Suprapubic skin (tissue), 4 donors: ENCODE results near the gene FZD1. TPM values are rescaled to one million over a fixed set of nuclear protein-coding genes. Genes with fewer than 3 reads are reported as not detected.

Source experiments
- DNase-seq, 2 donors: peaks; one replicate each; pipeline ENCODE4 v3.0.0-alpha.2; 2019; ENCODE audit warnings: low spot score in 2 of 2
- H3K27ac ChIP-seq: fragments of 200-600 bp; sonication (generic); one replicate; pipeline ENCODE4 v1.5.1; 2019
- H3K27me3 ChIP-seq: fragments of 200-600 bp; sonication (generic); one replicate; pipeline ENCODE4 v1.5.1; 2019
- H3K36me3 ChIP-seq: fragments of 200-600 bp; sonication (generic); one replicate; pipeline ENCODE4 v1.5.1; 2019
- H3K4me1 ChIP-seq: fragments of 200-600 bp; sonication (generic); one replicate; pipeline ENCODE4 v1.5.1; 2019
- H3K4me3 ChIP-seq: fragments of 200-600 bp; sonication (generic); one replicate; pipeline ENCODE4 v1.5.1; 2019; ENCODE audit warnings: mild to moderate bottlenecking
- H3K9me3 ChIP-seq: fragments of 200-600 bp; sonication (generic); one replicate; pipeline ENCODE4 v1.5.1; 2019
- CTCF ChIP-seq, 2 donors: fragments of 200-600 bp in 1 of 2; fragments of 450-650 bp in 1 of 2; sonication (generic) in 1 of 2; IDR thresholded peaks; one replicate each; pipeline ENCODE4 v1.5.1; 2016 to 2019; ENCODE audit warnings: antibody characterized with exemption in 2 of 2, mild to moderate bottlenecking in 1 of 2, moderate library complexity in 1 of 2
- EP300 ChIP-seq: sonication (generic); formaldehyde crosslinking; IDR thresholded peaks from one replicate; pipeline ENCODE4 v1.6.1; 2017; ENCODE audit warnings: antibody characterized with exemption
- POLR2A ChIP-seq, 2 donors: fragments of 450-650 bp; IDR thresholded peaks; one replicate each; pipeline ENCODE4 v1.6.1; 2017; ENCODE audit warnings: antibody characterized with exemption in 2 of 2, mild to moderate bottlenecking in 2 of 2, moderate library complexity in 2 of 2
- POLR2AphosphoS5 ChIP-seq, 3 donors: sonication (generic); formaldehyde crosslinking; IDR thresholded peaks; one replicate each; pipeline ENCODE4 v1.6.1; 2017; ENCODE audit warnings: antibody characterized with exemption in 3 of 3
- WGBS: methylation state at CpG from one replicate; pipeline ENCODE4 v1.1.5; 2018; 5-methylcytosine and 5-hydroxymethylcytosine counted together
- total RNA-seq, 4 donors: library from RNA; depleted of rRNA; stranded (reverse); fragments of >200 nt; gene quantifications; one replicate each; pipeline ENCODE4 v1.1.0, GENCODE V29; 2016

FZD1 gene
- total RNA-seq, 4 donors from 2014 or later, result 23.1 to 43.4 (median 34.9) TPM

- Histone ChIP-seq H3K36me3 (no peaks in the 10 kb centered on the region), H3K27me3 (no peaks in the 10 kb centered on the region), H3K4me3 (no peak overlapping the region), H3K27ac (no peak overlapping the region), H3K4me1 (peaks cover 7% of the 10 kb centered on the region), H3K9me3 (no peaks in the 10 kb centered on the region)
- WGBS, result 78% methylated on average over 1 of the region's 1 CpG
- no peak for DNase-seq
- TF ChIP-seq POLR2A (IDR thresholded peaks at IDR 0.05) (no peak), POLR2AphosphoS5 (IDR thresholded peaks at IDR 0.05) (no peak), CTCF (IDR thresholded peaks at IDR 0.05) (no peak), EP300 (no peak)
These were observed 27.7 kb downstream of the FZD1 start for GRCh38 chr7:91291902-91292301.

- no peak for TF ChIP-seq EP300
- no peak for TF ChIP-seq POLR2A (IDR thresholded peaks at IDR 0.05)
- no peak for TF ChIP-seq POLR2AphosphoS5 (IDR thresholded peaks at IDR 0.05)
- no peak for TF ChIP-seq CTCF (IDR thresholded peaks at IDR 0.05)
- Histone ChIP-seq H3K9me3 (no peaks in the 10 kb centered on the region), H3K36me3 (no peaks in the 10 kb centered on the region), H3K27ac (no peak overlapping the region), H3K4me1 (peaks cover 7% of the 10 kb centered on the region), H3K27me3 (no peaks in the 10 kb centered on the region), H3K4me3 (no peak overlapping the region)
- DNase-seq, result no peak
- WGBS, result 88% methylated on average over 1 of the region's 1 CpG
These were observed 28.3 kb downstream of the FZD1 start for GRCh38 chr7:91292506-91292905.

- Histone ChIP-seq H3K4me3 (no peak overlapping the region), H3K27me3 (no peaks in the 10 kb centered on the region), H3K9me3 (no peaks in the 10 kb centered on the region), H3K36me3 (no peaks in the 10 kb centered on the region), H3K27ac (no peak overlapping the region), H3K4me1 (peaks cover under 1% of the 10 kb centered on the region)
- no peak for DNase-seq
- TF ChIP-seq EP300 (no peak), CTCF (IDR thresholded peaks at IDR 0.05) (no peak), POLR2AphosphoS5 (IDR thresholded peaks at IDR 0.05) (no peak), POLR2A (IDR thresholded peaks at IDR 0.05) (no peak)
- 81% methylated on average over 2 of the region's 2 CpGs for WGBS
These were observed 28.9 kb downstream of the FZD1 start for GRCh38 chr7:91293136-91293535.

DNA sequence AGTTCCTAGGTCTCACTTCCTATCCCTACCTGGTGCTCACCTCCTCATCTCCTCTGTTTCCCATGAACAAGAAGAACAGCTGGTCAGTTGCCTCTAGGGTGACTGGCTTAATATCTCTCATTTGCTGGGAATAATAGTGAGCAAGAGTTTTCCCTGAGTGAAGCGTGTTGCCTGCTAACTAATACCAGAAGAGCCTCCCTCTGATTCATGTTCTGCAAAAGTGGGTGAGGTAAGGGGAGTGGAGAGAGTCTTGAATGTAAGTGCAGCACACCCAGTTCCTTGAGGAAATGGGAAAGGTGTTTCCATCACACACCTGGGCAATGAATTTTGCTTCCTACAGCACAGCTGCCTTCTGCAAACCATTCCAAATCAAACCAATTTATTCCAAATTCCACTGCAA lies 29.6 kb downstream of the FZD1 start:
- WGBS, result 63% methylated on average over 1 of the region's 1 CpG
- no peak overlapping the region for H3K27ac ChIP-seq
- TF ChIP-seq CTCF (IDR thresholded peaks at IDR 0.05) (no peak), EP300 (no peak), POLR2AphosphoS5 (IDR thresholded peaks at IDR 0.05) (no peak), POLR2A (IDR thresholded peaks at IDR 0.05) (no peak)
- no peak overlapping the region for H3K4me3 ChIP-seq
- no peaks in the 10 kb centered on the region for H3K36me3 ChIP-seq
- no peak for DNase-seq
- no peaks in the 10 kb centered on the region for H3K4me1 ChIP-seq
- H3K9me3 ChIP-seq, result no peaks in the 10 kb centered on the region
- no peaks in the 10 kb centered on the region for H3K27me3 ChIP-seq

GRCh38 chr7:91294639-91295220 lies 30.5 kb downstream of the FZD1 start:
- Histone ChIP-seq H3K4me3 (no peak overlapping the region), H3K4me1 (no peaks in the 10 kb centered on the region), H3K36me3 (no peaks in the 10 kb centered on the region), H3K9me3 (no peaks in the 10 kb centered on the region), H3K27me3 (no peaks in the 10 kb centered on the region), H3K27ac (no peak overlapping the region)
- DNase-seq, result no peak
- no peak for TF ChIP-seq POLR2A (IDR thresholded peaks at IDR 0.05)
- no peak for TF ChIP-seq CTCF (IDR thresholded peaks at IDR 0.05)
- no peak for TF ChIP-seq EP300
- no peak for TF ChIP-seq POLR2AphosphoS5 (IDR thresholded peaks at IDR 0.05)
- WGBS, result 53% methylated on average over 6 of the region's 6 CpGs
